Gastrocnemius medialis (tissue), 4 donors: ENCODE results near the gene SRD5A3. TPM values are rescaled to one million over a fixed set of nuclear protein-coding genes. Genes with fewer than 3 reads are reported as not detected.

Experiments used
- ATAC-seq, 2 donors: fragments of 150-250 bp; one replicate each; pipeline ENCODE4 v1.9.1; 2016
- DNase-seq, 2 donors: peaks; one replicate each; pipeline ENCODE4 v3.0.0-alpha.2; 2019
- H3K27ac ChIP-seq, 4 donors: fragments of 200-600 bp; sonication (generic); 1 replicate in 1 of 4; 2 replicates in 3 of 4; pipeline ENCODE4 v1.5.1; 2016 to 2018; ENCODE audit warnings: mild to moderate bottlenecking in 2 of 4, moderate library complexity in 1 of 4
- H3K27me3 ChIP-seq, 3 donors: fragments of 200-600 bp; sonication (generic) in 2 of 3; 1 replicate in 1 of 3; 2 replicates in 2 of 3; pipeline versions ENCODE4 v1.5.1 to v1.6.0; 2016 to 2019; ENCODE audit warnings: mild to moderate bottlenecking in 1 of 3, moderate library complexity in 1 of 3
- H3K36me3 ChIP-seq, 2 donors: fragments of 200-600 bp; sonication (generic) in 1 of 2; one replicate each; pipeline ENCODE4 v1.5.1; 2017 to 2018
- H3K4me1 ChIP-seq, 2 donors: fragments of 200-600 bp; sonication (generic) in 1 of 2; one replicate each; pipeline ENCODE4 v1.5.1; 2016 to 2017; ENCODE audit warnings: mild to moderate bottlenecking in 2 of 2
- H3K4me3 ChIP-seq, 4 donors: fragments of 200-600 bp; sonication (generic) in 3 of 4; 1 replicate in 1 of 4; 2 replicates in 3 of 4; pipeline ENCODE4 v1.5.1; 2016 to 2019; ENCODE audit warnings: mild to moderate bottlenecking in 2 of 4
- H3K9me3 ChIP-seq, 3 donors: fragments of 200-600 bp; sonication (generic) in 2 of 3; 1 replicate in 1 of 3; 2 replicates in 2 of 3; pipeline ENCODE4 v1.5.1; 2016 to 2019
- CTCF ChIP-seq, 5 experiments: fragments of 450-650 bp in 3 of 5; fragments of 200-600 bp in 2 of 5; sonication (generic) in 2 of 5; IDR thresholded peaks in 4 of 5; conservative IDR thresholded peaks in 1 of 5; 1 replicate in 4 of 5; 2 replicates in 1 of 5; pipeline ENCODE4 v1.5.1; 2016 to 2019; ENCODE audit warnings: antibody characterized with exemption in 5 of 5, mild to moderate bottlenecking in 3 of 5, moderate library complexity in 3 of 5
- POLR2A ChIP-seq, 2 donors: fragments of 450-650 bp; IDR thresholded peaks; one replicate each; pipeline ENCODE4 v1.6.1; 2017; ENCODE audit warnings: antibody characterized with exemption in 2 of 2, mild to moderate bottlenecking in 2 of 2, moderate library complexity in 2 of 2
- in situ Hi-C, 4 donors: fragments of 200-750 bp; cut with MboI; loops; one replicate each; pipeline versions ENCODE4 v1.15.0 to v1.8.0; 2017; ENCODE audit warnings: low sequenced_read_pairs in 4 of 4
- intact Hi-C: fragments of 100-400 bp; cut with DNase I; formaldehyde crosslinking; loops from one replicate; pipeline ENCODE4 v1.15.1; 2023; ENCODE audit warnings: low total_unique reads
- total RNA-seq, 4 donors: library from RNA; depleted of rRNA; stranded (reverse); fragments of >200 nt; gene quantifications; one replicate each; pipeline versions ENCODE4 v1.1.0 to v1.2.3, GENCODE V29; 2016

The SRD5A3 gene
- total RNA-seq, 4 donors from 2014 or later, result 2.4 to 7.6 (median 5.1) TPM

GRCh38 chr4:55318175-55319129, 27.6 kb upstream of the SRD5A3 start:
- TF ChIP-seq CTCF (IDR thresholded peaks at IDR 0.05 in 4 of 5, conservative IDR thresholded peaks at IDR 0.05 in 1 of 5) (no peak), POLR2A (IDR thresholded peaks at IDR 0.05) (no peak)
- Histone ChIP-seq H3K36me3 (no peaks in the 10 kb centered on the region), H3K4me1 (no peaks in the 10 kb centered on the region), H3K4me3 (no peak overlapping the region), H3K27ac (no peak overlapping the region), H3K27me3 (no peaks in the 10 kb centered on the region), H3K9me3 (no peaks in the 10 kb centered on the region)
- in situ Hi-C loops (loop anchor here in 2 of 4 donors (10.0 to 25.0 kb wide), 2 partner anchors 306 to 314 kb away; no protein-coding TSS in a partner anchor), intact Hi-C loops (loop anchor here (10.0 kb wide), 1 partner anchor 994 kb away; no protein-coding TSS in a partner anchor)
- ATAC-seq (no peak), DNase-seq (no peak)

- no peak for TF ChIP-seq POLR2A (IDR thresholded peaks at IDR 0.05)
- peak; percentile 14 to 53 (median 23) for TF ChIP-seq CTCF (IDR thresholded peaks at IDR 0.05 in 4 of 5, conservative IDR thresholded peaks at IDR 0.05 in 1 of 5)
- in situ Hi-C loops, result loop anchor here in 3 of 4 donors (10.0 to 25.0 kb wide), 3 partner anchors 309 to 347 kb away; no protein-coding TSS in a partner anchor
- intact Hi-C loops, result loop anchor here (5.0 kb wide), 1 partner anchor 349 kb away; no protein-coding TSS in a partner anchor
- Histone ChIP-seq H3K27me3 (no peaks in the 10 kb centered on the region), H3K9me3 (no peaks in the 10 kb centered on the region), H3K4me3 (no peak overlapping the region), H3K36me3 (no peaks in the 10 kb centered on the region), H3K27ac (no peak overlapping the region), H3K4me1 (no peaks in the 10 kb centered on the region)
- DNase-seq (peak; percentile 7 to 37), ATAC-seq (no peak)
These were observed 24.3 kb upstream of the SRD5A3 start for GRCh38 chr4:55321707-55322264.

GRCh38 chr4:55323375-55323774, 22.7 kb upstream of the SRD5A3 start:
- Histone ChIP-seq H3K27ac (no peak overlapping the region), H3K36me3 (no peaks in the 10 kb centered on the region), H3K27me3 (no peaks in the 10 kb centered on the region), H3K4me1 (no peaks in the 10 kb centered on the region), H3K9me3 (no peaks in the 10 kb centered on the region), H3K4me3 (no peak overlapping the region)
- DNase-seq (no peak), ATAC-seq (no peak)
- intact Hi-C loops, result loop anchor here (5.0 kb wide), 1 partner anchor 351 kb away; no protein-coding TSS in a partner anchor
- no peak for TF ChIP-seq CTCF (IDR thresholded peaks at IDR 0.05 in 4 of 5, conservative IDR thresholded peaks at IDR 0.05 in 1 of 5)
- TF ChIP-seq POLR2A (IDR thresholded peaks at IDR 0.05), result no peak
- in situ Hi-C loops, result loop anchor here in 3 of 4 donors (10.0 to 25.0 kb wide), 3 partner anchors 311 to 349 kb away; no protein-coding TSS in a partner anchor

GRCh38 chr4:55326629-55327028, 19.4 kb upstream of the SRD5A3 start:
- in situ Hi-C loops (loop anchor here in 3 of 4 donors (10.0 to 25.0 kb wide), 3 partner anchors 322 to 536 kb away; partner anchors contain the start of gene EXOC1 (in 2 of the 3)), intact Hi-C loops (no loop called here)
- Histone ChIP-seq H3K27me3 (no peaks in the 10 kb centered on the region), H3K4me1 (no peaks in the 10 kb centered on the region), H3K4me3 (no peak overlapping the region), H3K27ac (no peak overlapping the region), H3K36me3 (no peaks in the 10 kb centered on the region), H3K9me3 (no peaks in the 10 kb centered on the region)
- TF ChIP-seq POLR2A (IDR thresholded peaks at IDR 0.05) (no peak), CTCF (IDR thresholded peaks at IDR 0.05 in 4 of 5, conservative IDR thresholded peaks at IDR 0.05 in 1 of 5) (no peak)
- ATAC-seq, result no peak
- DNase-seq, result no peak
